Ectodermal cell (in vitro differentiated cells): ENCODE data around the gene DDT.
"Not testable (repeated sequence)": the region's sequence is repeated elsewhere in the genome, so short reads cannot be mapped to it uniquely, and the experiment has no call there.

Experiments used
- H3K27ac ChIP-seq: 2 replicates; pipeline ENCODE4 v1.7.0; 2013; ENCODE audit warnings: mild to moderate bottlenecking, low read depth, low read length; ENCODE audit not compliant: insufficient read depth, poor library complexity, severe bottlenecking
- H3K27me3 ChIP-seq: 2 replicates; pipeline ENCODE4 v1.7.0; 2013; ENCODE audit warnings: mild to moderate bottlenecking, low read length; ENCODE audit not compliant: insufficient read depth, control insufficient read depth, poor library complexity, severe bottlenecking
- H3K36me3 ChIP-seq: one replicate; pipeline ENCODE4 v1.7.0; 2013; ENCODE audit warnings: low read length; ENCODE audit not compliant: control insufficient read depth, insufficient read depth
- H3K4me1 ChIP-seq: one replicate; pipeline ENCODE4 v1.7.0; 2013; ENCODE audit warnings: low read length; ENCODE audit not compliant: control insufficient read depth, insufficient read depth
- H3K4me3 ChIP-seq: 2 replicates; pipeline ENCODE4 v1.7.0; 2013; ENCODE audit warnings: low read depth, low read length, control low read depth; ENCODE audit not compliant: insufficient read depth
- H3K9me3 ChIP-seq: 2 replicates; pipeline ENCODE4 v1.7.0; 2013; ENCODE audit warnings: mild to moderate bottlenecking, low read length, moderate library complexity; ENCODE audit not compliant: control insufficient read depth
- WGBS, 2 experiments: methylation state at CpG; one replicate each; pipeline ENCODE4 v1.1.7; 2013; ENCODE audit warnings: missing lambda C conversion rate in 2 of 2; 5-methylcytosine and 5-hydroxymethylcytosine counted together

Gene DDT

GRCh38 chr22:23922921-23923320, 51.3 kb downstream of the DDT start:
- WGBS, 2 experiments = 86 to 89% methylated on average over 2 of the region's 2 CpGs
- Histone ChIP-seq H3K36me3 (no peaks in the 10 kb centered on the region), H3K9me3 (no peaks in the 10 kb centered on the region), H3K27me3 (no peaks in the 10 kb centered on the region), H3K27ac (no peak overlapping the region), H3K4me1 (no peaks in the 10 kb centered on the region), H3K4me3 (no peak overlapping the region)

GRCh38 chr22:23921586-23922201, 52.5 kb downstream of the DDT start:
- H3K9me3 ChIP-seq, H3K4me3 ChIP-seq, H3K27me3 ChIP-seq, H3K36me3 ChIP-seq, H3K4me1 ChIP-seq, H3K27ac ChIP-seq: not testable (repeated sequence)
- 94 to 96% methylated on average over 13 of the region's 13 CpGs for WGBS, 2 experiments
